Renal cortex interstitium (tissue), 11 donors: ENCODE measurements around the gene SIRPA. TPM values are rescaled to one million over a fixed set of nuclear protein-coding genes. Genes with fewer than 3 reads are reported as not detected.
A peak's percentile ranks its signal among the peaks of the same experiment; 100 is the strongest.

Source experiments
- DNase-seq, 11 donors: peaks; one replicate each; pipeline ENCODE4 v3.0.0-alpha.2; 2013; ENCODE audit warnings: low read depth in 9 of 11, low spot score in 4 of 11; ENCODE audit errors: extremely low read depth in 1 of 11
- polyA plus RNA-seq, 3 donors: library from polyadenylated mRNA; unstranded; fragments of 120-200 nt; gene quantifications; one replicate each; pipeline ENCODE4 v1.2.1, GENCODE V29; 2013; ENCODE audit not compliant: insufficient read length in 3 of 3

The SIRPA gene
- polyA plus RNA-seq, 3 donors: 24.4 to 28.1 (median 27.9) TPM

DNA sequence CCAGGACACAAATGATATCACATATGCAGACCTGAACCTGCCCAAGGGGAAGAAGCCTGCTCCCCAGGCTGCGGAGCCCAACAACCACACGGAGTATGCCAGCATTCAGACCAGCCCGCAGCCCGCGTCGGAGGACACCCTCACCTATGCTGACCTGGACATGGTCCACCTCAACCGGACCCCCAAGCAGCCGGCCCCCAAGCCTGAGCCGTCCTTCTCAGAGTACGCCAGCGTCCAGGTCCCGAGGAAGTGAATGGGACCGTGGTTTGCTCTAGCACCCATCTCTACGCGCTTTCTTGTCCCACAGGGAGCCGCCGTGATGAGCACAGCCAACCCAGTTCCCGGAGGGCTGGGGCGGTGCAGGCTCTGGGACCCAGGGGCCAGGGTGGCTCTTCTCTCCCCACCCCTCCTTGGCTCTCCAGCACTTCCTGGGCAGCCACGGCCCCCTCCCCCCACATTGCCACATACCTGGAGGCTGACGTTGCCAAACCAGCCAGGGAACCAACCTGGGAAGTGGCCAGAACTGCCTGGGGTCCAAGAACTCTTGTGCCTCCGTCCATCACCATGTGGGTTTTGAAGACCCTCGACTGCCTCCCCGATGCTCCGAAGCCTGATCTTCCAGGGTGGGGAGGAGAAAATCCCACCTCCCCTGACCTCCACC lies 42.2 kb downstream of the SIRPA start:
- no peak for DNase-seq

DNA sequence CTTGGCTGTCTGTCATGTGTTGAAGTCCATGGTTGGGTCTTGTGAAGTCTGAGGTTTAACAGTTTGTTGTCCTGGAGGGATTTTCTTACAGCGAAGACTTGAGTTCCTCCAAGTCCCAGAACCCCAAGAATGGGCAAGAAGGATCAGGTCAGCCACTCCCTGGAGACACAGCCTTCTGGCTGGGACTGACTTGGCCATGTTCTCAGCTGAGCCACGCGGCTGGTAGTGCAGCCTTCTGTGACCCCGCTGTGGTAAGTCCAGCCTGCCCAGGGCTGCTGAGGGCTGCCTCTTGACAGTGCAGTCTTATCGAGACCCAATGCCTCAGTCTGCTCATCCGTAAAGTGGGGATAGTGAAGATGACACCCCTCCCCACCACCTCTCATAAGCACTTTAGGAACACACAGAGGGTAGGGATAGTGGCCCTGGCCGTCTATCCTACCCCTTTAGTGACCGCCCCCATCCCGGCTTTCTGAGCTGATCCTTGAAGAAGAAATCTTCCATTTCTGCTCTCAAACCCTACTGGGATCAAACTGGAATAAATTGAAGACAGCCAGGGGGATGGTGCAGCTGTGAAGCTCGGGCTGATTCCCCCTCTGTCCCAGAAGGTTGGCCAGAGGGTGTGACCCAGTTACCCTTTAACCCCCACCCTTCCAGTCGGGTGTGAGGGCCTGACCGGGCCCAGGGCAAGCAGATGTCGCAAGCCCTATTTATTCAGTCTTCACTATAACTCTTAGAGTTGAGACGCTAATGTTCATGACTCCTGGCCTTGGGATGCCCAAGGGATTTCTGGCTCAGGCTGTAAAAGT lies 43.5 kb downstream of the SIRPA start:
- no peak for DNase-seq

DNA sequence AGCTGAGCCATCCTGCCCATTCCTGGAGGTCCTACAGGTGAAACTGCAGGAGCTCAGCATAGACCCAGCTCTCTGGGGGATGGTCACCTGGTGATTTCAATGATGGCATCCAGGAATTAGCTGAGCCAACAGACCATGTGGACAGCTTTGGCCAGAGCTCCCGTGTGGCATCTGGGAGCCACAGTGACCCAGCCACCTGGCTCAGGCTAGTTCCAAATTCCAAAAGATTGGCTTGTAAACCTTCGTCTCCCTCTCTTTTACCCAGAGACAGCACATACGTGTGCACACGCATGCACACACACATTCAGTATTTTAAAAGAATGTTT lies 44.0 kb downstream of the SIRPA start:
- no peak for DNase-seq

DNA sequence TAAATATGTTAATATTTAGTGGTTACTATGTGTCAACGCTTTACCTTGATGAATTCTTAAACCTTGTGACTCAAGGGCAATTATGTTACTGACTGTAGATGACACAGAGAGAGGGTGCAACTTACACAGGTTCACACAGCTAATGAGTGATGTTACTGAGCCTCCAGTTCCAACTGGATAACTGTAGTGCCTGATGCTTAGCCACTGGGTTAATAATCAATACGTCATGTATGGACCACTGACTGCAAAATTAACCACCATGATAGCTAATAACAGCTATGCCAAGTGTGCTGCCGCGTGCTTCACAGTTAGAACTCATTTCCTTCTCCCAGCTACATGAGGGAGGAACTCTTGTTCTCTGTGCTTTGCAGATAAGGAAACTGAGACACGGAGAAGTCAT lies 45.4 kb downstream of the SIRPA start:
- DNase-seq: no peak

DNA sequence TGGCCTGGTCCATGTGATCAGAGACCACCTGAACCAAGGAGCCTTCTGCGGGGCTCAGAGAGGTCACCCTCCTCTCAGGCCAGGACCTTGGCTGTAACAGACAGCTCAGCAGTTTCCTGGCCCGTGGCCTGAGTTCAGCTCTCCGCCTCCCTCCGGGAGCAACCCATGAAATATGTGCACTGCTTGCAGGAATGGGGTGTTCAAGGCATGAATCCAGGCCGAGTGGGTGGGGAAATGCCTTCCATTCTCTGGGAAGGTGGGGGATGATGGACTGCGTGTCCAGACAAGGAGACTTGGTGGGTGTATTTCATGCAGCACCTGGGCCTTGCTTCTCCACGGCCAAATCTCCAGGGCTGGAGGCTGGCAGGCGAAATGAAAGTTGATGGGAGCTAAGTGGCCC lies 46.0 kb downstream of the SIRPA start:
- DNase-seq: no peak

DNA sequence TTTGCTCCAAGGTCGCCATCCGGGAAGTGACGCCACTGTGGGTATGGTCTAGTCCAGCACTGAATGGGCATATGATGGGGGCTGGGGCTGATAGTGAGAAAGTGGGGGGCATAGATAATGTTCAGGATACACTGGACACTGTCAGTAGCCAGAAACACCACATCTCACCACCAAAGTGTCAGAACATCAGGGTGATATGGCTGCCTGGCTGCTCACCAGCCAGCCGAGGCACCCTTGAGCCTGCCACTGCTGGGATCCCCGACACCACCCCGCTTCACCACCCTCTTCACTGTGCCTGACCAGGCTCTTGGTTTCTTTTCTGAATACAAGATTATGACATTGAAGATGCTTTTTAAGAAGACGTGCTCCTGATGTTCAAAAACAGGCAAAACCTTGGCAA lies 46.9 kb downstream of the SIRPA start:
- no peak for DNase-seq

DNA sequence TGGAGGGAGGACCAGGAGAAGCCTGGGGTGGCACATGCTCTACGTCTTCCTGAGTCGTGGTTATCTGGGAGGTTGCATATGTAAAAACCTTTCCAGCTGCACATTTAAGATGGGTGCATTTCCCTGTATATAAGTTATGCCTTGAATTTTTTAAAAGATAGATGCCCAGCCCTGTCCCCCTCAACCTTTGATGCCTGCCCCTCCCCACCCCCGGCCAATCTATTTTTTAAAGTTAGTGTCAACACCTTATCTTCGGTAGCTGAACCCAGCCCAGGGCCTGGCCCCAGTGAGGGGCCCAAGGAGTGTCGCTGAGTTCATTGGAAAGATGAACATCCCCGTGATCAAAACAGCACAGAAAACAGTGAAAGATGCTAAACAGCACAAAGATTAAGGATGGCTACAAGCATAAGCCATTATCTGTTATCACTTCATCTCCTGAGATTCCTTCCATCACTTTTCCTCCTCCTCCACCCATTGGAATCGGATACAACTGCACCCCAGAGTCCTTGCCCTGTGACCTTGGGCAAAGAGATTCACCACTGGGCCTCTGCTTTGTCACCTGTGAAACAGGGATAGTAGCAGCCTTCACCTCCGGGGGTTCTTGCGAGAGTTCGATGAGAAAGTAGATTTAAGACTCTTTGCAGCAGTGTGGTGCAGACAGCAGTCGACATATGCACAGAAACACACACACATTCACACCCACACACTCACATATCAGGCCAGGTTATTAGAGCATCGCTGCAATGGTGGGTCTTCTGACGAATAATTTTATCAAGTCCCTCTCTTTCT lies 47.5 kb downstream of the SIRPA start:
- DNase-seq: no peak

DNA sequence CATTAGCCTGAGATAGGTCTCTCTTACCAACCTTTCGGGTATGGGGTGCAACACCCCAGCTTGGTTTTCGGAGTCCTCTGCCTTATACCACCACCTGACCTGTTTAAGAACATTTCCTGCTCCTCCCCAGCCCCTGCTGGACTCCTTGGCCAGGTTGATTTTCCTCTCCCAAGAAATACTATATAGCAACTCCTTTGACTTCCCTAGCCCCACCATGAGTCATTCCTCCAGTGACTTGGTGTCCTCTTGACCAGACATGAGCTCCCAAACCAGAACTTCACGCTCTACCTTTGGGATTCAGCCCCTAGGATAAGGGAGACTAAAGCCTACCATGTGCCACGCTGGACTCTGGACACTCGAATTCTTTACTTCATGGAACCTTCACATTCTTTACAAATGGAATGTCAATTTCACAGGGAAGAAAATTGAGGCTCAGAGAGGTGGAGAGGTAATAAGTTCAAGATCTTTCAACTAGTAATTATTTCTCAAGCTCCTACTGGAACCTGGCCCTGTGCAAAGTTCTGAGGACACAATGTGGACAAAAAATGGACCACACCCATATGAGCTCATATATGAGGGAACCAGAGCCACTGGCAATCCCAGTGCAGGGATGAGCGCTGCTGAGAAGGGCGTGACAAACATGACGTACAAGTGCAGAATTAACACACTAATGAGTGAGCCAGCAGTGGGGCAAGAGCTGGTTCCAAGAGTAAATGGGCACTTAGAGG lies 48.2 kb downstream of the SIRPA start:
- no peak for DNase-seq

DNA sequence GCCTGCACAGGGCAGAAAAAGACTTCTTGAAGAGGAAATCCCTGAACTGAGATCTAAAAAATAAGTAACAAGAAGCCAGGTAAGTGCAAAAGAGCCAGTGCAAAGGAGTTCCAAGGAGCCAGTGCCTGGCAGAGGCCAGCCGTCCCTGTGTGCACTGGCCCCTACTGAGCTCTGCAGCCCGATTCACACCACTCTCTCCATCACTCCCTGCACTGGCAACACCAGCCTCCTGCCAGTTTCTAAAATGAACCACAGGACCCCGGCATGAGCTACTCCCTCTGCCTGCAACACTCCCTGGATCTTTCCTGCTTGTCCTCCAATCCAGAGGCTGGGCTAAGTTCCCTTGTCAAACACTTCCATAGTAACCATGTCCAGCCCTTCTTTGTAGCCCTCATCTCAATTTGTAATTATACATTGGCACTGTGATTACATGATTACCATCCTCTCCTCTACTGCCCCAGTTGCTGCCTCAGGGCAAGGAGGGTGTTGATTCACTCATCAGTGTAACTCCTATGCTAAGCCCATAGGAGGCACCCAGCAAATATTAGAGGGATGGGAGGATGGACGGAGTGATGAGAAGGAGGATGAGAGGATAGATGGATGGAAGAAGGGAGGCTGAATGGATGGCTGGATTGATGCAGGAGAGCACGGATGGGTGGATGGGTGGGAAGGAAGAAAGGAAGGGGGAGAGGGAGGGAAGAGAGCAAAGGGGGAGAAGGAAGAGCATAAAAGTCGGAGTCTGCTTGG lies 49.3 kb downstream of the SIRPA start:
- DNase-seq: no peak

DNA sequence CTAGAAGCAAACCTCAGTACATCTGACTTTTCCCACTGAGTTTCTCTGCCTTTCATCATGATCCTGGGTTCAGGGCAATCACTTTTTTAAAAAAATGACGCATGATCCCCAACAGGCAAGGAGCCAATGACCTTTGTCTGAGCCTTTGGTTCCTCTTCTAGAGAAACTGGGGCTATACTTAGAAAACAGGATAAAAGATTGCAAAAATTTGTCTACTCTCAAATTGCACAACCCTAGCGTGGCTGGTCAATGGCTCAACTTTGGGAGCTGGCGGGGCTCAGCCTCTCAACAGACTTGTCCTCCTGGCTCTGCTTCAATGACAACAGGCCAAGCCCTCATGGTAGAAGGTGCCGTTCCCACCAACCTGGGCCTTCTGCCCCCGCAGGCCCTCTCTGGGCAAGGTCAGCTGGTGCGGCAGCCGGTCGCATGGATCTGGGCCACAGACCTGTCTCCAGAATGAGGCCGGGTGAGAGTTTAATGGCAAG lies 50.0 kb downstream of the SIRPA start:
- DNase-seq: no peak

DNA sequence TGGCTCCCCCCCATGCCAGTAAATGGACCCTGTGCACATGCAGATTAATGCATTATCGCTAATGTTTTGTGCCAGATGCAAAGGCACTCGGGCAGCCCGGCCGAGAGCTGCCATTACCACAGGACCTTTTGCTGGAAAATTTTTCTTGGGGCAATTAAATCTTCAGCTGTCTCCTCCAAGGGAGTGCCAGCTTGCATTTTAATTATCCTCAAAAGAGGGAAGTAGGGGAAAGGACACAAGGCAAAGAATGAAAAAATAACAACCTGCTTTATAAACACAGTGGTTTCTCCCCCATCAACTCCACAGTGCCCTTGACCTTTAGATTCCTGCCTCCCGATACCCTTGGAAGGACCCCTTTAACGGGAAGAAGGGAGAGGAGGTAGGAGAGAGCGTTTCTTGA lies 50.5 kb downstream of the SIRPA start:
- no peak for DNase-seq

DNA sequence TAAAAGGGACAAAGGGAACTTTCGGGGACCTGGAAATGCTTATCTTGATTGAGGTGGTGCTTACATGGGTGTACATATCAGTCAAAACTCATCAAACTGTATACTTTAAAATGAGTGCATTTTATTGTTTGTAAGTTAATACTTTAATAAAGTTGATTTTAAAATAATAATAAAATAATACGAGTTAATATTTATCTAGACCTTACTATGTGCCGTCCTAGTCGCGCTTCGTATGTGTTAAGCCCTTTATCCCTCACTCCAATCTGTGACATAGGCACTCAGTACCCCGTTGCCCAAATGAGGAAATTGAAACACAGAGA lies 51.2 kb downstream of the SIRPA start:
- no peak for DNase-seq

DNA sequence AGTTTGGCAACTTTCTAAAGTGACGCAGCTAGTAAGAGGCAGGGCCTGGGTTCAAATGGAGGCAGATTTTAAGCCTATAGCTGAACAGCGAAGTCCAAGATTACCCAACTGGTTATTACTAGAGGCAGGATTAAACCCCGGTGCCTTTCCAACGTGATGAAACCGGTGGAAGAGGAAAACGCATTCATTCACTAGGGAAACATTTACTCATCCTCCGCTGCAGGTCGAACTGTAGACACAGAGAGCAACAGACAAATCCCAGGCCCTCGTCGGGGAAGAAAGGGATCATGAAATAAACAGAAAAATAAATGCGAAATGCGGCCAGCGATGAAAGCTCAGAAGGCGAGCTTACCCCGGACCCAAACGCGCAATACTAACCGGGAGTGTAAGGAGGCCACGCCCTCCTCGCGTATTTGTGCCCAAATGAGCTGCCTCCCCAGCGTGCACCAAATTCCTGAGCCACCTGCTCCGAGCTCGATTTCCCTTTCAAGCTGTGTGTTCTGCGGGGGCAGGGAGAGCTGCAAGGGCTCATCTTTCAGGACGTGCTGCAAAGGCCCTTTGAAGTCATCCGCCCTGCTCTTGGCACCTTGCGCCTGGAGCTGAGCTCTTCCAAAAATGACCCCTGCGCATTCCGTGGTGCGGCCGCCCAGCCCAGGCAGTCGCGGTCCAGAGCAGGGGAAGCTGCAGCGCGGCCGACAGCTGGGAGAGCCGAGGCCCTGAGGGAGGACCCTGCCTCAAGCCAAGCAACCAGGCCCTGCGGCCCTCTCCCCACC lies 51.7 kb downstream of the SIRPA start:
- peak in 10 of 11 donors; percentile 38 to 80 (median 62) for DNase-seq

DNA sequence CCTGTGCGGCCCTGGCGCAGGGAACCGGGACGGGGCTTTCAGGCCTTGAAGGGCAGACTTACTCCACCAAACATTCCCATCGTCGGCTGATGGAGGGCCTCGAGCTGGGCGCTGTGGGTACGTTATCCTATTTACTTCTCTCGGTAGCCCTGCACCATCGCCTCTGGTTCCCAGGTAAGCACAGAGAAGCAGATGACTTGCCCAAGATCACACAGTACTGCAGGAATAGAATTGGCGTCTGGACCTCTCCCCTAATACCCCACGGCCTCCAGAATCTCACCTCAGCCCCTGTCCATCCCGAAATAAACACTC lies 52.3 kb downstream of the SIRPA start:
- no peak for DNase-seq

DNA sequence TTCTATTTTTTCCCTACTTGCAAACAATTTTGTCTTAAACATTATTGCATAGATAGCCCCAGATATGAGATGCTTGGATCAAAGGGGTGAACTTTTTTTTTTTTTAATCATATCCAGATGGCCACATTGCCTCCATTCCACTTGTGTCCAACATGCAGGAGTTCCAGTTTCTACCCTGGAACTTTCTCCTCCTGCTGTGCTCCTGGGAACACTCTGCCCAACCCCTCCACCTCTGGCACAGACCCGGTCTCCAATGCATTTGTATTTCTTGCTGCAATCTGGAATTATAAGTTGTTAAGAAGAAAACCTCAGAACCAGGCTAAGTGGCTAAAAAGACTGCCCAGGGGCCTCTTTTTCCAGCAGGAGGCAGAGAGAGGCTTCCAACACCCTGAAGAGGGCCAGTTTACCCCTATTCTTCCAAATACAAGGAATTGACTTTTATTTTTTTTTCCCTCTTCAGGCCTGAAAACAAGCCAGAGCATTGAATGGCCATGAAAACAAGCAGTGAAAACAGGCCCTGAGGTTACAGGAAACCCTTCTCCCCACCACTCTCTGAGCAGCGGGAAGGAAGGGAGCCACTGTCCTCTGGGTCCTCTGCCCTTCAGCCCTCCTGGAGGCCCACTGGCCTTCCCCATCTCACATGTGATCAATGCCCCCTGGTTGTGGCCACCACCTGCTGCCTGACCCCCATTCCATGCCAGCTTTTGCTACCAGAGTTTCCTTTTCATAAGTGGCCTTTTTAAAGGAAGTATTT lies 54.3 kb downstream of the SIRPA start:
- no peak for DNase-seq

DNA sequence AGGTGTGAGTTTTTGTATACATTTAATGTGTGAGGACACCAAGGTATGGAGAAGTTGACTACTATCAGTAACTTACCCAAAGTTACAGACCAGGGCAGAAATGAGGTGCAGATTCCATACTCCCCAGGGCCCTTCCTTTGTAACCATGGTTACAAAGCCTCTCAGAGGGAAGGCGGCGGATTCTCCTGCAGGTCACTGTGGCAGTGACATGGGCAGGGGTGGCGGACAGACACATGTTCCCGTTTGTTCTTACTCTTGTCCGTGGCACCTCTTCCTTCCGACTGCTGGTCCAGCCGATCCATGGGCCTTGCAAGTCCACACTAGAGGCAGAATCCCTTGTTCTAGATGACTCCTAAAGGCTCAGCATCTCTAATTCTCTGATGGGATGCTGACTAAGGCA lies 55.6 kb downstream of the SIRPA start:
- DNase-seq: no peak

DNA sequence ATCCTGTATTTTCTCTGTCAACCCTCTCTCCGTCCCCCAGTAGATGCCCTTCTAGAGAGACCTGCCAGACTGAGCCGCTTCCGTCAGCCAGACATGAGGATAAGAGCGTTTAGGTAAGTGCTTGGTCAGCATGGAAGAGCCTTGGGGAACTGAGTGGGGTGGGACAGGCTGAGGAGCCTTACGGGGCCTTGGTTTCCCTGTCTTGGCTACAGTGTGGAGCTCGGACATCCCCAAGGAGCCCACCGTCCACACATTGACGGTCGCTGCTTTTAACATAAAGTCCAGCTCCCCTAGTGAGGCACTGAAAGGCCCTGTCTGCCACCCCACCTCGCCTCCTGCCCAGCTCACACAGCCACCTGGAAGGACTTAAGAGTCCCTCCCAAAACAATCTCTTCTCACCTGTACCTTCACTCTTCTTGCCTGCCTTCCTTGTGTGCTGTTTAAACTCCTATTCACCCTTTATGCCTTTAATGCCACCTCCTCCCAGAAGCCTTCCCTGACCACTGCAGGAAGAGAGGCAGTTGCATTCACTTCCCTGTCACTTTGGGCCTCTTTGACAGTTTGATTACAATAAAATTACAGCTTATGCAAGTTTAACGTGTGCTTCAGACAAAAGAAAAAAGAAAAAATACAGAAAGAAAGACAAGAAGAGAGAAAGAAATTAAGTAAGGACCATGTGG lies 56.4 kb downstream of the SIRPA start:
- no peak for DNase-seq
